DOHH2 (cell line): ENCODE measurements around the gene PLLP.

Source experiments
- CTCF ChIP-seq: fragments of 200-600 bp; sonication (generic); IDR thresholded peaks from one replicate; pipeline ENCODE4 v1.5.1; 2014; ENCODE audit warnings: antibody characterized with exemption, mild to moderate bottlenecking, low read depth, low read length; ENCODE audit not compliant: poor library complexity, severe bottlenecking
- EZH2phosphoT487 ChIP-seq: fragments of 200-600 bp; sonication (generic); IDR thresholded peaks from 2 replicates; pipeline ENCODE4 v1.6.1; 2017; ENCODE audit warnings: borderline replicate concordance, mild to moderate bottlenecking, antibody characterized with exemption, low read length, moderate library complexity, mixed read lengths

DNA sequence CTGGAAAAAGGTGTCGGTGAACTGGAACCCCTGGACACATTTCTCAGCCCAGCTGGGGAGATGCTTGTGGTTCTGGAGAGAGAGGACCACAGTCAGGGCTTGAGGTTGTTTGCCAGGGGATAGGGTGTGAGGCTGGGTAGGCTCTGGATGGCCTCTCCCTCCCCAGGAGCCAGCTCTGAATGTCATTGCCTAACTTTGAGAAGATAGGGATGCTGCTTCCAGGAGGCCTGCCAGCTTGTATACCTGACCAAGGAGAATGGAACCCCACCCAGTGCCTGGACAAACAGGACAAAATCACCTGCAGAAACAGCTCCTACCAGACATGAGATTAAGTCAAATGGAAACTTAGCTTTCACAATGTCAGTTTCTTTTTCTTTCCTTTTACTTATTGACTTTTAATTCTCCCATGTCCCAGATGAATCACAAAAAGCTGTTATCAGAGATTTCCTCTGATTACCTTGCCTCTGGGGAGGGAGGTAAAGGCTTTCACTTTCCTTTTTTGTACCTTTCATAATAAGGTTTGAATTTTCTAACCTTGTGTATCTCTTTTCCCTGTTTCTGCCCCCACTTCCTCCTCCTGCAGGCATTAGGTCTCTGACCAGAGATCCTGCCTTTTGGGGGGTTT, 29.8 kb upstream of the PLLP start:
- no peak for TF ChIP-seq CTCF
- TF ChIP-seq EZH2phosphoT487, result no peak
